ENCODE results near the gene GBX2.

The GBX2 gene

DNA sequence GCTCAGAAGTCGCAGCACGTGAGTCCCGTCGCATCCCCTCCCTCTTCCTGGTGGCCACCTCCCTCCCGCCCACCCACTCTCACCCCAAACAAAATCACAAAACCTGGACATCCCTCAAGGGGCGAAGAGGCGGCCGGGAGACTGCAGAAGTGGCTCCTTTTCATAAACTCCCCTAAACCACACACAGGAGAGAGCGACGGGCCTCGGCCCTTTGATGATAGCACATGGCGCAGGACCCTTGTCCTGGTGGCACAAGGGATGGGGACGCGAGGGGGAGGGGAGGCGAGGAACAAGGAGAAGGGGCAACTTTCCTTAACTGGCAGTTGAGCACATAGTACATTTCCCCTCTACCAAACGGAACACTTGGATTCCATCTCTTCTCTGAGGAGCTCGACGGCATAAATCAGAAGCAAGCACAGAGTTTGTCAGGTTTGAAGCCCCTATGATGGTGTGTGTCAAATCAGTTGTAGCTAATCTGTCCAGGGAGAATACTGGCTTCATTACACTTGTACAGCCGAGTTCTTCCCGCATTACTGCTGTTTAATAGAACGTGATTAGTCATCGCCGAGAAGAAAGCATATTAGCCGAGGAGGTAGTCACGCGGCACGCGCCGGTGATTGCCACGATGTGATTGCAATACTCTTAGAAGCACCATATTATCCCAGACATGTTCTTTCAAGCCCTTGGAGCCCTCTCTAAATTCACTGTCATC, 43.8 kb downstream of the GBX2 start:
- in situ Hi-C loops (cut with HindIII; ENCODE audit: low pct_unique_long_range_greater_than_20kb, low sequenced_read_pairs) = no loop called here
- no peak for DNase-seq (ENCODE audit: low read depth in 1 of 2, low spot score in 1 of 2)
- no peak for TF ChIP-seq JUND (IDR thresholded peaks at IDR 0.05; ENCODE audit: low read depth)

DNA sequence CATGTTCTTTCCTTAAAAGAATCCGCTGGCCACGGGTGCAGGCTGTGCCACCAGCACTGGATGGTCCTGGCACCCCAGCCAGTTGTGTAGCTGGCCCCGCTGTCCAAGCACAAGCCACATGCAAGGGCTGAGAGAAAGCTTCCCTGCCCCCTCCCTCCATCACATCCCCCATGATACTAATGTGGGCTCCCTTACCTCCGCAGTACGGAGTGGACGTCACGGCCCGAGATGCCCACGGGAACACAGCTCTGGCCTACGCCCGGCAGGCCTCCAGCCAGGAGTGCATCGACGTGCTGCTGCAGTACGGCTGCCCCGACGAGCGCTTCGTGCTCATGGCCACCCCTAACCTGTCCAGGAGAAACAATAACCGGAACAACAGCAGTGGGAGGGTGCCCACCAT, 44.5 kb downstream of the GBX2 start:
- no peak for TF ChIP-seq JUND (IDR thresholded peaks at IDR 0.05; ENCODE audit: low read depth)
- in situ Hi-C loops (cut with HindIII; ENCODE audit: low pct_unique_long_range_greater_than_20kb, low sequenced_read_pairs) = no loop called here
- no peak for DNase-seq (ENCODE audit: low read depth in 1 of 2, low spot score in 1 of 2)

DNA sequence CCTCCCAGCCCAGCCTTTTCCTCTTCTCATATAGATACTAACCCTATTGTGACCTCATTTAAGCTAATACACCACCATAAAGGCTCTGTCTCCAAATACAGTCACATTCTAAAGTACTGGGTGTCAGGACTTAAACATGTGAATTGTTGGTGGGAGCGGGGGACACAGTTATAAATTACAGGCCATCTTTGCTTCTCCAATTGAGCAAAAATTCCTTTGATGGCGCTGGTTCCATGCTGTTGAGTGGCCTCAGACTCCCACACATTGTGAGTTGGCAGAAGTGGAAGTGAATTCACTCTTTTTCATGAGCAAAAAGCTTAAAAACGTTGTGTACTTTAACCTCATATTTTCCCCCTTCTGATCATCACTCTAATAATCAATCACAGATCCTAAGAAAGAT, 46.0 kb downstream of the GBX2 start:
- in situ Hi-C loops (cut with HindIII; ENCODE audit: low pct_unique_long_range_greater_than_20kb, low sequenced_read_pairs) = no loop called here
- DNase-seq (ENCODE audit: low read depth in 1 of 2, low spot score in 1 of 2) = no peak
- TF ChIP-seq JUND (IDR thresholded peaks at IDR 0.05; ENCODE audit: low read depth) = no peak

DNA sequence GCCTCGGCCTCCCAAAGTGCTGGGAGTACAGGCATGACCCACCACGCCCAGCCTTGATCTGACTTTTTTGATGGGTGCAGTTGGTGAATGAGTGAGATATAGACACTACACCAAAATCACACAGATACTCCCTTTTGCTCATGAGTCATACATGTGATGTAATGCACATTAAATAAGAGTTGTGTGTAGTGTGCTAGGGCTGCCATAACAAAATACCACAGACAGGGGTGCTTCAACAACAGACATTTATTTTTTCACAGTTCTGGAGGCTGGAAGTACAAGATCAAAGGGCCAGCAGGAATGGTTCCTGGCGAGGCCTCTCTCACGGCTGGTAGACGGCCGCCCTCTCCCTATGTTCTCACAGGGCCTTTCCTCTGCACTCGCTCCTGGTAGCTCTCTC, 46.6 kb downstream of the GBX2 start:
- in situ Hi-C loops (cut with HindIII; ENCODE audit: low pct_unique_long_range_greater_than_20kb, low sequenced_read_pairs) = no loop called here
- DNase-seq (ENCODE audit: low read depth in 1 of 2, low spot score in 1 of 2) = no peak

DNA sequence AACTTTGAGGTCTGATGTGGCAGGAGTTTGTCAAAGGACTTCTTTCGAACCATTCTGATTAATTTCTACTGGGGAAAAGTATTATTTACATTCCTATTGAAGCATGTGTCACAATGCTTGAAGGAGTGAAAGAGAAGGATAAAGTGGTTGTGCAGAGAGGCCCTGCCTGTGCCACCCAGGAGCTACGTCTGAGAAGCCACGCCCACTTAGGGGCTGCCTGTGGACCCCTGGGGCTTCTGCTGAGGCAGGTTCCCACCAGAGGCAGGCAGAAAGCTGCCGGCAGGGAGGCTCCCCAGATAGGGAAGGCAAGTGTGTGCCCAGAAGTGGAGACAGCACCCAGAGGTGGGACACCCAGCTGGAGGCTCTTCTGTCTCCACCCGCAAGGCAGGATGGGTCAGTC, 47.4 kb downstream of the GBX2 start:
- no peak for DNase-seq (ENCODE audit: low read depth in 1 of 2, low spot score in 1 of 2)
- in situ Hi-C loops (cut with HindIII; ENCODE audit: low pct_unique_long_range_greater_than_20kb, low sequenced_read_pairs) = no loop called here
- TF ChIP-seq JUND (IDR thresholded peaks at IDR 0.05; ENCODE audit: low read depth) = no peak

More for the DNA sequence above, 46.6 kb downstream of the GBX2 start:
- no peak for TF ChIP-seq JUND (IDR thresholded peaks at IDR 0.05; ENCODE audit: low read depth)

DNA sequence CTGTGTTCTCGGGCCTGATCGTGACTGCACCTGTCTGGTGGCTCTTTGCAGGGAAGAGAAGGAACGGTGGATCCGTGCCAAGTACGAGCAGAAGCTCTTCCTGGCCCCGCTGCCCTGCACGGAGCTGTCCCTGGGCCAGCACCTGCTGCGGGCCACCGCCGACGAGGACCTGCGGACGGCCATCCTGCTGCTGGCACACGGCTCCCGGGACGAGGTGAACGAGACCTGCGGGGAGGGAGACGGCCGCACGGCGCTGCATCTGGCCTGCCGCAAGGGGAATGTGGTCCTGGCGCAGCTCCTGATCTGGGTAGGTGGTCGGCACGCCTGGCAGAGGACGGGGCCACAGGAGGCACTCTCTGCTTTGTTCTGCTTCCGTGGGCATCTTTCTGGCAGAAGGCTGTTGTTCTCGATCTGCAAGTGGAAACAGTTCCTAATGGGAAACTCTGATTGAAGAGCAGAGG, 48.0 kb downstream of the GBX2 start:
- in situ Hi-C loops (cut with HindIII; ENCODE audit: low pct_unique_long_range_greater_than_20kb, low sequenced_read_pairs) = no loop called here

DNA sequence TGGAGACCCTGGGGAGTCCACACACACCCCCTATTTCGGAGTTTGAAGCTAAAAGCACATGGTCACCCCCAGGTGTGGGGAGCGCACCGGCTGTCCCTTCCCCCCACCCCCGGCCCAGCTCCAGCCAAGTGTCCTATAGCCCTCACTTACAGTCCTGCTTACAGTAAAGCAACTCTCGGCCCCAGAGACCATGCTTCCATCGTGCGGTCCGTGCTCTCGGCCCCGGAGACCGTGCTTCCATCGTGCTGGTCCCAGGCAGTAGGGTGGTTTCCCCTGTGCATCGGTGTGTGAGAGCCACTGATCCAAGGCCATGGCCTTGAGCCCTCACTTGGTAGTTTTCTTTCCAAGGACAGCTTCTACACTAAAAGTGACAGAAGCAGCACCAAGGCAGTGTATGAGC, 48.7 kb downstream of the GBX2 start:
- no peak for DNase-seq (ENCODE audit: low read depth in 1 of 2, low spot score in 1 of 2)
- no peak for TF ChIP-seq JUND (IDR thresholded peaks at IDR 0.05; ENCODE audit: low read depth)
- in situ Hi-C loops (cut with HindIII; ENCODE audit: low pct_unique_long_range_greater_than_20kb, low sequenced_read_pairs) = no loop called here

More for the DNA sequence above, 48.0 kb downstream of the GBX2 start:
- no peak for TF ChIP-seq JUND (IDR thresholded peaks at IDR 0.05; ENCODE audit: low read depth)
- DNase-seq (ENCODE audit: low read depth in 1 of 2, low spot score in 1 of 2) = no peak

DNA sequence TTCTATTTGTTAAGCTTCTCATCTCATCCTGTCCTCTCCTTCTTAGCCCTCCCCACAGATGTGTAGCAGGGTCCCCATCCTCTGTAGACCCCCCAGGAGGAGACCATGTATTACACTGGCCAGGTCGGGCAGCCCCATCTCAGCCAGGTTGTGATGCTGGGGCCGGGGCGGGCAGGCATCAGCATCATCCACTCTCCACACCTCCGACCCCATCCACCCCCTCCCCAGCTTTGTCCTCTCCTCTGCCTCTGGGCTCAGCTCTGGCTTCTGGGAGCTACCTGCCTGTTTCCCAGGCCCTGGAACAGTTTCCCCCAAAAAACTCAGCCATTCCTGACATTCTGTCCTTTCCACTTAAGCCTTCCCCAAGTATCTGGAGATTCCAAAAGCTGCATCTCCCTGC, 49.2 kb downstream of the GBX2 start:
- DNase-seq (ENCODE audit: low read depth in 1 of 2, low spot score in 1 of 2) = no peak
- no peak for TF ChIP-seq JUND (IDR thresholded peaks at IDR 0.05; ENCODE audit: low read depth)
- in situ Hi-C loops (cut with HindIII; ENCODE audit: low pct_unique_long_range_greater_than_20kb, low sequenced_read_pairs) = no loop called here

DNA sequence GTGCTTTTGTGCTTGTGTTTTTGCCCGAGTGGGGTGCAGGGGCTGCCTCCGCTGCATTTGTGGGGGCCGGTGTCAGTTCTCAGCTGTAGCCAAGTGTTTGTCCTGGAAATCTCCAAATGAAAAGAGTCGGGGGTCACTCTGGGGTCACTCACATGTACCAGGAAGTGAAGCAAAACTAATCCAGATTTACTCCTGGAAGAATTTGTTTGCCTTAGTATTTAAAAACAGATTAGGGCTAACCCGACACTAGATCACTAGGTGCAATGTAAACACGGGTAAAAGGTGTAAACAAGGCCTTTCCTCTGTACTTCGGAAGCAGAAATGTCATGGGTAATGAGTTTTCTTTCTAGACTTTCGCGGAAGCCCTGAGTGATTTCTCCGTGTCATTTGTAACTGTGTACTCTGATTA, 50.3 kb downstream of the GBX2 start:
- DNase-seq (ENCODE audit: low read depth in 1 of 2, low spot score in 1 of 2) = peak in 1 of 2 experiments; percentile 14
- in situ Hi-C loops (cut with HindIII; ENCODE audit: low pct_unique_long_range_greater_than_20kb, low sequenced_read_pairs) = no loop called here
- no peak for TF ChIP-seq JUND (IDR thresholded peaks at IDR 0.05; ENCODE audit: low read depth)

DNA sequence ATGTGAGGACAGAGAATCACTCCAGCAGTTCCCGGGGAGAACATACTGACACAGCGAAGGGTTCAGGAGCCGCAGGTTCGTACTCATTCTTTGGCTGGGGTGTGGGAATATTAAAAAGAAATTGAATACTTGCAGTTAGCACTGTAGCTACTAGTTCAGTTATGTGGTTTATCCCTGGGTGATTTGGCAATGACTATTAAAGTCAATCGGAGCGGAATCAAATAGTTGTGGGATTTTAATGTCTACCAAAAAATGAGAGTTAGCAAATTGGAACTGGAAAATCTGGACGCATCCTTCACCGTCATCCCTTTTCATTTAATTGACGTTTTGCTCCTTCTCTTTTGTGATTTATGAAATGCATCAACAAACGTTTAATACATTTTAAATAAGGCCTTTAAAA, 50.8 kb downstream of the GBX2 start:
- TF ChIP-seq JUND (IDR thresholded peaks at IDR 0.05; ENCODE audit: low read depth) = no peak
- in situ Hi-C loops (cut with HindIII; ENCODE audit: low pct_unique_long_range_greater_than_20kb, low sequenced_read_pairs) = no loop called here

More for the DNA sequence above, 50.8 kb downstream of the GBX2 start:
- DNase-seq (ENCODE audit: low read depth in 1 of 2, low spot score in 1 of 2) = no peak

Measured in T47D (cell line).